KOPT-K1 (cell line): ENCODE measurements around the gene AOPEP.

ENCODE experiments used
- H3K27ac ChIP-seq: fragments of 200-600 bp; sonication (generic); 2 replicates; pipeline ENCODE4 v1.5.1; 2016; ENCODE audit warnings: antibody characterized with exemption, mild to moderate bottlenecking, low read depth, low read length; ENCODE audit not compliant: poor library complexity, severe bottlenecking
- H3K36me3 ChIP-seq: fragments of 200-600 bp; sonication (generic); 2 replicates; pipeline ENCODE4 v1.5.1; 2017; ENCODE audit warnings: antibody characterized with exemption, mild to moderate bottlenecking, low read length, moderate library complexity; ENCODE audit not compliant: insufficient read depth
- H3K9me3 ChIP-seq: fragments of 200-600 bp; sonication (generic); 2 replicates; pipeline ENCODE4 v1.5.1; 2017; ENCODE audit warnings: antibody characterized with exemption, low read length, mild to moderate bottlenecking; ENCODE audit not compliant: insufficient read depth, poor library complexity, severe bottlenecking

Gene AOPEP

DNA sequence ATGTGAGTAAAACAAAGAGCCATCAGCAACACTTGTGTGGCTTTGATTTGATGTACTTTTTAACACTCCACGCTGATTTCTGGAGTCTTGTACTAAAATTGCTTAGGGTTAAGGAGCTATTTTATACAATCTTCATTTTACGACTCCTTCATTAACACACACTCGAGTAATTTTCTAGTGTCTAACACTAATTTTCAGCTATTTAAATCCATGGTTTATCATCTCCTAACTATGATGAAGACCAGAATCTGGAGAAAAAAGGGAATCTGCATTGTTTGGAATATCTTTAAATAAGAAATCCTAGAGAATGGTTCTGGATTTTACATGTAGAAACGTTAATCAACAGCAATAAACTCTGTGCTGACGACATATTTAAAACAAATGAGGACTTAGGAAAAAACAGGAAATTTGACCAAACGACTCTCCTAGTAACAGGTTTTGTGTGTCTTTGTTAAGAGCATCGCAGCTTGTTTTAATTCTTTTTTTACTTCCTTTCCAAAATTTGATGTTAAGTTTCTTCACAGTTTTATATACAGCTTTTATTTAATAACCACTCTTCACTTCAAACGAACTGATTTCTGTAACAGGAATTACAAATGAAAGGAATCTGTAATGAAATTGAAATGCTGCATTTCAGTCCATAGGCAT is 138.5 kb downstream of the AOPEP start:
- Histone ChIP-seq H3K36me3 (no peaks in the 10 kb centered on the region), H3K9me3 (no peaks in the 10 kb centered on the region), H3K27ac (no peak overlapping the region)

DNA sequence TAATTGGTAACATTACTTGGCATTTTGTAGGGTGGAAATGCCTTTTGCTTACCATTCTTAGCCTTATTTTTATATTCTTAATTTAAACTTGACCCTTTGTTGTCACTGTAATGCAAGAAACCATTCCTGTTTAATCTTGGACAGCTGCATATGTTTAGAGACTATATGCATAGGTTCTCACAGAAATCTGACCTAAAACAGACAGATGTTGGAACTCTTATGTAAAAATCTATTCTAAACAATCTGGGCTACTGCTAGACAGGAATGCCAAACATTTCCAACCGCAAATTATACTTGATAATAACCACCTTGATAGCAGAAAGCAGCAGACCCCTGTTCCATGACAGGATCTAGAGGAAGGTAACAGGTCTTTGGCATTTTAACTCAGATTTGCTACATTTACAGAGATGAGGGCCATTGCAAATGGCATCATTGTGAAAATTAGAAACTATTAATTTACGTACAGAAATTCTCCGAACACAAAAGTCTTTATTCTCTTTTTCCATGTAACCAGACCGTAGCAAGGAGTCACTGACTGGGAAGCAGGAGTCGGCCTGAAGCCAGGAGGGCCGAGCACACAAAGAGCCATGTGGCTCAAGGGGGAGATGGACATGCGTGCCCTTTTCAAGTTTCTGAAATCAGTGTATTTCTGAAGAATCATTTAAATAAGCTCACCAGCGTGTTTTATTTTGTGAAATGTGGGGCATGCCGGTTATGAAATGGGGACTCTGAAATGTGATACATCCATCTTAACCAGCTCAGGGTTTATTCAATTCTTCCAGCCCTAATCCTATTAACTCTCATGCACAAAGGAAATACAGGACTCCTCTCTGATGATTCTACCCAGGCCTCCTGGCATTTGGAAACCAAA is 139.3 kb downstream of the AOPEP start:
- no peaks in the 10 kb centered on the region for H3K9me3 ChIP-seq
- H3K27ac ChIP-seq, result no peak overlapping the region
- no peaks in the 10 kb centered on the region for H3K36me3 ChIP-seq

DNA sequence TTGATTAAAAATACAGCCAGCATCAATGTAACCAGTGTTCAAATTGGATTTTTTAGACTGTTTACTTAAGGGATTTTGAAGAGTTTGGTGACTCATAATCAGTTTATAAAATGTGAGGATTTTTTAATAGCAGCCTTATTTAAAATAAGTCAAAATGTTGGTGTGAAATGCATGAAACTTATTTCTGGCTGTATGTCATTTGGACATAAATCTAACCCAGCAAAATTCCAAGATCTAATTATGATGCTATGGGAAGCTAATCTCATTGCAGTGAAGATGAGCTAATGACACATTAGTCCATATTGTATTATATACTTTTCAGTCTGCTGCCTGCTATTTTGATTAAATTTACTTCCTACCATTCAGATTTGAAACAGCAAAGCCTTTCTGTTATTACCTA is 140.3 kb downstream of the AOPEP start:
- Histone ChIP-seq H3K9me3 (no peaks in the 10 kb centered on the region), H3K36me3 (no peaks in the 10 kb centered on the region), H3K27ac (no peak overlapping the region)

DNA sequence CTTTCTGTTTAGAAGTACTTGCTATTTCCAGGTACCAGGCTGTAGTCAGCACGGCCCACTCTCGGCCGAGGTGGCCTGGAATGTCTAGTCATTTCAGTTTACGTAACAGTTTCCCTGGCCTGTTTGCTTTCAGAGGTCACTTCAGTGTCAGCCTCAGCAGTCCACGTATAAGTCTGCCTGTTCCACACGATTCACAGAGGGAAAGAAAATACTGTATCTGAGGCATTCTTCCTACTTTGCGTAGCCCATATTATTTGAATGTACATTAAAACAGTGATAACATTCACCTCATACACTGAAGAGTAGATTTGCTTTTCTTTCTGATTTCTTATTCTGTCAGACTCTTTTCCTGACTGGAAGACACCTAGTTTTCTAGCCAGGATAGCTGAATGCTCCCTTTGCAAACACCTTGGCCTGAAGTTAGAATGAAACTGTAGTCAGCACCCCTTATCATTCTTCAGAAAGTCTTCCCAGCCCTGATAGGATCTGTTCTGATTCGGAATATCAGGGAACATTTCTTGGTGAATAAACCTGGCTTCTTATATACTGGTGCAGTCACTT is 140.9 kb downstream of the AOPEP start:
- H3K36me3 ChIP-seq, result no peaks in the 10 kb centered on the region
- no peak overlapping the region for H3K27ac ChIP-seq

DNA sequence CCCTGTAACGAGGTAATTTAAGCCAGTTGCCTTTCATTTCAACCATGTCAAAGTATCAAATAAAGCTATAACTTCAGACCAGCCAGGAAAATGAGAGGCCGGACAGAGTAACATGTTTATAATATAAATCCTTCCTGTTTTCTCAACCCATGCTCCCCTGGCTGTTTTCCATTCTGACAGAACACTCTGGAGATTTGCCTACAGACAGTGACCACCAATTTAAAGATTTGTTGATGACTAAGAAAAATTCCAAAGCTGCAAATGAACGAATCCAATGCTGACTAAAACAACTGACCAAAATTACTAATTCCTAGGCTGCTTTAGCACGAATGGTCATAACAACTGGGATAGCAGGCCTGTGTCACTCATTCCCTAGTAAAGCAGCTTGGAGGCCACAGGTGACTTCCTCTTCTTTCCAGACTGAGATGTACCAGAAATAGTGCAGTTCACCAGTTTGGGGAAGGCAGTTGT is 141.4 kb downstream of the AOPEP start:
- no peaks in the 10 kb centered on the region for H3K36me3 ChIP-seq
- no peaks in the 10 kb centered on the region for H3K9me3 ChIP-seq
- no peak overlapping the region for H3K27ac ChIP-seq

More for the DNA sequence above, 140.9 kb downstream of the AOPEP start:
- H3K9me3 ChIP-seq, result no peaks in the 10 kb centered on the region

DNA sequence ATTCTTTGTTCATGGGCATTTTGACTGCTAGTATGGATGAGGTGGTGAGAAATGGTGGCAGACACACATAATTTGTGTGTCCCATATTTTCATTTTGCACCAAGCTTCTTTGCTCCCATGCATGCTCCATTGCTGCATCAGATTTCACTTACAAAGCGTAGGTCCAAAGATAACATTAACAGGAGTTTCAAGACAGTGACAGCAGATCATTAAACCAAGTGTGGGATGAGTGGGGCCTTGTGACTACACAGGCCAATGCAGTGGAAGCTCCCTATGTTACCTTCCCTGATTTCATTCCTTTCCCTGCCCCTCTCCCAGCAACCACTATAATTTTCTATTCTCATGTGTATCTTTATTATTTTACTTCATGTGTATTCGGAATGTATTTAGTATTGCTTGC is 142.0 kb downstream of the AOPEP start:
- H3K36me3 ChIP-seq, result no peaks in the 10 kb centered on the region
- H3K27ac ChIP-seq, result no peak overlapping the region
- H3K9me3 ChIP-seq, result no peaks in the 10 kb centered on the region

GRCh38 chr9:94869415-94869843 is 142.9 kb downstream of the AOPEP start:
- H3K9me3 ChIP-seq, result no peaks in the 10 kb centered on the region
- H3K27ac ChIP-seq, result no peak overlapping the region
- H3K36me3 ChIP-seq, result no peaks in the 10 kb centered on the region

DNA sequence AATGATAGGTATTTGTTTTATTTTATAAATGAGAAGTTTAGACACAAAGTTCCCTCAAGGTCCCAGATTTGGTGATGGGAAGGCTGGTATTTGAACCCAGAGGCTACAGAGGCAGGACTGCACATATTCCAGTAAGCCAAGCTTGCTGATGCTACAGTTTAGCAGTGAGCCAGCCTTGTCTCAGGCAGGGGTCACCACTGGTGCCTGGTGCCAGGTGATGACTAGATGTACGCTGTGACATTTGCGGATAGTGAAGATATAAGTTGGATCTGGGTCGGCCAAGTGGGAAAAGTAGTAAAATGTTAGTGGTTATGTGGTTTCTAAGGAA is 143.9 kb downstream of the AOPEP start:
- Histone ChIP-seq H3K36me3 (no peaks in the 10 kb centered on the region), H3K9me3 (no peaks in the 10 kb centered on the region), H3K27ac (no peak overlapping the region)

- Histone ChIP-seq H3K27ac (no peak overlapping the region), H3K36me3 (no peaks in the 10 kb centered on the region)
Observed at GRCh38 chr9:94870793-94871558, 144.5 kb downstream of the AOPEP start.

DNA sequence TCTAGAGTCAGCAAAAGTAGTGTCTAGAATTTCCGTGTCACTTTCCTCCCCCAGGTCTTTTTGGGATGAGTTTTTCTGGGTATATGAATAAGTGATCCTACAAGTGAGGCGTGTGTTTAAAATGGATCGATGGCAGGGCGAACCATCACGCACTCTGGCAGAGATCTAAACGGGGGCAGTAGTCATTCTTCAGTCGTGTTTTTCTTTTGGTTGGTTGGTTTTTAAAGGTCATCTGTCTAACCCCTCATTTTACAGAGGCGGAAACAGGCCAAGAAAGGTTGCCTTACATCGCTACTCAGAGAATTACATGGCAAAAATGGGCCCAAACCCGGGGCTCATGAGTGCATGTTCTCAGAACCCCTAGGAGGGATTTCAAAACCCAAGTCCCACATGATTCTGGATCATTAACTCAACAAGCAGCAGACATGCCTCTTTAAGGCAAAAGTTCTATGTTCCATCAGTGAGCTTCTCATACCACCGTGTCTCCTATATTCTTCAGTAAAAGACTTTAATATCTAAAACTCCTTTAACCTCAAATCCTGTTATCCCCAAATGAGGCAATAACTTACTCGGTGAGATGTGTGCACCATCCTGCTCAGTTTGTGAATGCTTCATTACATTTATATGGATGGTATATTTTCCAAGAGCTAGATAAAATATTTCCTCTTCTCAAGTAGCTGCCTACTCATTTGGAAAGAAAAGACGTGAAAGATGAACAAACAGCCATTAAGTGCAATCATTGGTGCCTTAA is 145.8 kb downstream of the AOPEP start:
- Histone ChIP-seq H3K27ac (no peak overlapping the region), H3K36me3 (no peaks in the 10 kb centered on the region)

More at GRCh38 chr9:94870793-94871558, 144.5 kb downstream of the AOPEP start:
- no peaks in the 10 kb centered on the region for H3K9me3 ChIP-seq

GRCh38 chr9:94872891-94873511 is 146.5 kb downstream of the AOPEP start:
- Histone ChIP-seq H3K27ac (no peak overlapping the region), H3K9me3 (no peaks in the 10 kb centered on the region), H3K36me3 (no peaks in the 10 kb centered on the region)

More for the DNA sequence above, 145.8 kb downstream of the AOPEP start:
- no peaks in the 10 kb centered on the region for H3K9me3 ChIP-seq

DNA sequence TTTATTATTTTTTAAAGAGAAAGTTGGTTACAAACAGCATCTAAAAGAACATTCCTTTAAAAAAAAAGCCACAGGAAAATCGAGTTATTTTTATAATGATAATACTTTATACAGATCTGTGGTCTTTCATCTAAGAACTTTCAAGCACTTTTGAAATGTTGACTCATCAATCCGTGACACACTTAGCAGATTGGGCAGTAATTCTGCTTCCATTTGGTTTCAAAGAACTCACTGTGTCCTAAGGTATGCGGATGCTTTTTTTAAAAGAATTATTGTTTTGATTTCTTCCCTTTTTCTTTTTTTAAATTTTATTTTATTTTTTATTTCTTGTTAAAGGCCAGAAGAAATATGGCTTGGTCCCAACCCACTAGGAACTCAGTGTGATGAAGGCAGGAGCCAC is 147.8 kb downstream of the AOPEP start:
- Histone ChIP-seq H3K27ac (no peak overlapping the region), H3K9me3 (no peaks in the 10 kb centered on the region), H3K36me3 (no peaks in the 10 kb centered on the region)

- no peak overlapping the region for H3K27ac ChIP-seq
- H3K9me3 ChIP-seq, result no peaks in the 10 kb centered on the region
- no peaks in the 10 kb centered on the region for H3K36me3 ChIP-seq
Observed at GRCh38 chr9:94875300-94876020, 149.0 kb downstream of the AOPEP start.
